Stimulated activated CD8-positive, alpha-beta memory T cell treated with anti-CD3 and anti-CD28 coated beads, Interleukin-12 subunit alpha, Interleukin-12 subunit beta, amount 100 ng/mL, for 24 hours (primary cell): ENCODE results near the gene SMC4.
"Not testable (repeated sequence)": the region's sequence is repeated elsewhere in the genome, so short reads cannot be mapped to it uniquely, and the experiment has no call there.

ENCODE experiments used
- DNase-seq: peaks from one replicate; pipeline ENCODE4 v3.0.0-alpha.2; 2020; ENCODE audit errors: extremely low read depth

Gene SMC4

DNA sequence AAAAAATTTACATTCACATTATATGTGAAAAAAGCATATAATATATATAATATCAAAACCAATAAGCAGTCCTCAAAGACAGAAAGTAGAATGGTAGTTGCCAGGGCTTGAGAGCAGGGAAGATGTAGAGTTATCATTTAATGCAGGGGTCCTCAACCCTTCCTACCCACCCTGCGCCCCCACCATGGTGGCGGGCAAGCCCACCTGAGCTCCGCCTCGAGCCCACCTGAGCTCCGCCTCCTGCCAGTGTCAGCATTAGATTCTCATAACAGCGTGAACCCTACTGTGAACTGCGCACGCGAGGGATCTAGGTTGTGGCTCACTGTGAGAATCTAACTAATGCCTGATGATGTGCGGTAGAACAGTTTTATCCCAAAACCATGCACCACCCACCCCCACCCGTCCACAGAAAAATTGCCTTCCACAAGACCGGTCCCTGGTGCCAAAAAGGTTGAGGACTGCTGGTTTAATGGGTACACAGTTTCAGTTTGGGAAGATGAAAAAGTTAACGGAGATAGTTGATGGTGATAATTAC lies 47.1 kb downstream of the SMC4 start:
- no peak for DNase-seq

DNA sequence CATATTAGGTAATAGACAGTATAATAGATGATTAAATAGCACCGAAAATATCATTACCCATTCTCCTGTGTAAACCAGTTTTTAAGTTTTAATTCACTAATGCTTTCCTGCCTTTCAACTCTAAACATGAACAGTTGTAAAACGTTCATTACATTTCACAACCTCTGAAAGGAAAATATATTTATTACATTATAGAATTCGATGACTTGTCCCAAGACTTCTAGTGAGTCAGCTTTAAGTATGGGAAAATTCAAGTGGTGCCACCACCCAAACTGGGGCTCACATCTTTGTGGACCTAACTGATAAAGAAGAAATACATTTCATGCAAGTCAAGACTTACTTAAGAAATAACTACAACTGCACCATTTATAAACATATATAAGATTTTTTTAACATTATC lies 48.1 kb downstream of the SMC4 start:
- no peak for DNase-seq

GRCh38 chr3:160448845-160449635 lies 49.6 kb downstream of the SMC4 start:
- DNase-seq = no peak

- DNase-seq = peak; percentile 89
These were observed 50.5 kb downstream of the SMC4 start, which contains the start of gene TRIM59 for GRCh38 chr3:160449636-160450598. Gene TRIM59 (minus strand): TSS chr3:160449786. CDS start chr3:160439183, 10,603 bp downstream.

DNA sequence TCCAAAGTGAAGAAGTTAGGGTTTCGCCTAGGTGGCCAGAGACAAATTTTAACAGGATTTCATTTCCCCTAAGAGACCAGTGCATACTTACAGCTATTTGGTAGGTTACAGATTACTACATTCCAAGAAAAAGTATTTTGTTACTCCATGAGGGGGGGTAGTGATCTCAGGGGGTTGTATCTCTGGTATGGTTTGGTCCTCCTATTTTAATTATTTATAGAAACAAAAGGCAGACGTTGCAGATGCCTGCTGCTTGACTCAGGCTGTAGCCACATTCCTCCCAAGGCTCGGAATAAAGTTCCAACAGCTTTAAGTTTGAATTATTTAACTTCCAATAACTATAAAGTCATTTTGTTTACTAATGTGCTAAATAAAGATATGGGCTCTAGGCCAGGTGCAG lies 51.4 kb downstream of the SMC4 start:
- no peak for DNase-seq

DNA sequence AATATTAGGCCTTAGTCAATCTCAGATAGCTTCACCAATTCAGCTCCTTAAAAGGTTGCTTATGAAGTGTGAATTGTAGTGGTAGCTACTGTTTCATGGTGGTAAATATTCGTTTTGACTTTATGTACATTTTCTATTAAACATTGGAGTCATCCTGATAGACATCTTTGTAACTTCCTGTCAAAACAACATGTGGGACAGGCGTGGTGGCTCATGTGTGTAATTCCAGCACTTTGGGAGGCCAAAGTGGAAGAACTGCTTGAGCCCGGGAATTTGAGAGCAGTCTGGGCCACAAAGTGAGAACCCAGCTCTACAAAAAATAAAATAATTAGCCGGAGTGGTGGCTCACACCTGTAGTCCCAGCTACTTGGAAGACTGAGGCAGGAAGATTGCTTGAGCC lies 52.2 kb downstream of the SMC4 start:
- DNase-seq = no peak

GRCh38 chr3:160452251-160452650 lies 52.8 kb downstream of the SMC4 start:
- DNase-seq = not testable (repeated sequence)

DNA sequence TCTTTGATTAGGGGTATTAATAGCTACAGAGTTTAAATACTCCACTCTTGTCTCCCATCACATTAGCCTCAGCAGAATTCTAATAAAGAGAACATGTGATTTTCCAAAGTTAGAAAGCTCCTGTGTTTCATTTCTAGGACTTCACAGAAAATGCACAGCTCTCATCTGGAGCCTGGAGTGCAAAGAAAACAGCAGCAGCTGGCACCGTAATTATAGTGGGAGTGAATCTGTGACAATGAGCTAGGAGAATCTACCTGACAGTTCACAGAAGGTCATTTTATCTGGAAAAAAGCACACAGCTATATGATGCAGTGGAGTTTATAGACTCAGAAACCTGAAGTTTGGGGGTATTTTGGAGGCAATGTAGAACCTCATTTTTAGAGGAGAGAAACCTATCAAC lies 55.5 kb downstream of the SMC4 start:
- no peak for DNase-seq

DNA sequence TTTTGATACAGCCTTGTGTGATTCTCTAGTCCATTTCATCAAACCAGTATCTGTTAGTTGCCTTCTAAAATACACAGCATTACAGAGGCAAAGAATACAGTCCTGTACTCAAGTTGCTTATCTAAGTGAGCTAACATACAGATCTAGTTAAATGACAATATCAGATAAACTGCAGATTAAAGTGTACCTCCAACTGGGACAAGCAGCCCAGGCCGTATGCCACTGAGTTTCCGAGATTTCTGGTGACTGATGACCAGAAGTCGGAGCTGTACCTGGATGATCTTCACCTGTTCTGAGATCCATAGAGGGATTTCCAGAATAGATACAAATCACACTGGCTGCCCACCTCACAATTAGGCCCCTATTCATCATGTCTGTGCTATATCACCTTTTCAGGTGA lies 56.4 kb downstream of the SMC4 start:
- DNase-seq = no peak

- no peak for DNase-seq
These were observed 58.7 kb downstream of the SMC4 start for GRCh38 chr3:160458151-160458550.

DNA sequence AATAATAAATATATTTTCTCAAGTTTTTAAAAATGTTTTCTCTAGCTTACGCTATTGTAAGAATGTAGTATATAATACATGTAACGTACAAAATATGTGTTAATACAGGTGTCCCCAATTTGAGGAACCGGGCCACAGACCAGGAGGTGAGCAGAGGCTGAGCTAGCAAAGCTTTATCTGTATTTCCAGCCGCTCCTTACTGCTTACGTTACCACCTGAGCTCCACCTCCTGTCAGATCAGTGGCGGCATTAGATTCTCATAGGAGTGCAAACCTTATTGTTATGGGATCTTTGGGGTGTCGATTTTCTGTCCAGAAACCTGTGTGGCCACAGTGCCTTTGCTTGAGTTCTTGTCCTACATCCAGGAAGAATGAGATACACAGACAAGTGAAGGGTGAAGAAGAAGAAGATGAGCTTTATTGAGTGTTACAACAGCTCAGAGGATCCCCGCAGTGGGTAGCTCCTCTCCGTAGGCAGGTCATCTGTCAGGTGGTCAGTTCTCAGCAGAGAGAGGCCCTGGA lies 60.1 kb downstream of the SMC4 start:
- DNase-seq = no peak

DNA sequence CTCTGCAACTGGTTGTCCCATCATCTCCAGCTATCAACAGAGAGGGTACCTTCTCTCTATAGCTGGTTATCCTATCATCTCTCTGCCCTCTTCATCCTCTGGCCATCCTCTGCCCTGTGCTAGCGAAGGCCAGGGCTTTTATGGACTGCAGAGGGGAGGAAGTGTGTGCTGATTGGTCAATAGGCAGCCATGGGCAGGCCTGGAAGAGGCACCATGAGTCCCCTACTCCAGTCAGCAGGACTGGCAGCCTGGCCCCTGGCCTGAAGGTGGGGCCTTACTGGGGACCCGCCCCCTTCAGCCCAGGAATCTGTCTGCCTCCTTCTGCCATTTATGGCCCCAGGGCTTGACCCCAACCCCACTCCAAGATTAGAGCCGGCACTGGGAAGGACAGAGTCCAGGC lies 60.6 kb downstream of the SMC4 start:
- no peak for DNase-seq

- DNase-seq = no peak
These were observed 64.9 kb downstream of the SMC4 start for GRCh38 chr3:160464321-160464720.

DNA sequence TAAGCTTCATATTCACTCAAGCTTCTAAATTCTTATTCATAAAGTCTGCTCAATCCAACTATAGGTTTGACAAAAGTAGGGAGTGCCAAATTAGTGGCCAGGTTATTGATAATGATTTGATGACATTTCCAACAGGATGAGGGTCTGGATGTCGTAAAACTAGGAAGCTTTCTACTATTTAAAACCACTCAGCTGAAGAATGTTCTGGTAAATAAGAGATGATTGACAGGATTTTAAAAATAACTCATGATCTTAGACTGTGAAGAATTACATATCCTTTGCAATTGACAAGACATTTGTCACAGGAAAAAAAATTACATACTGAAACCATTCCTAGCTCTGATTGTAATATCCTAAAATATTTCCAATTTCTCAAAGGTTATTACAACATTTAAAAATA lies 65.5 kb downstream of the SMC4 start:
- DNase-seq = no peak

DNA sequence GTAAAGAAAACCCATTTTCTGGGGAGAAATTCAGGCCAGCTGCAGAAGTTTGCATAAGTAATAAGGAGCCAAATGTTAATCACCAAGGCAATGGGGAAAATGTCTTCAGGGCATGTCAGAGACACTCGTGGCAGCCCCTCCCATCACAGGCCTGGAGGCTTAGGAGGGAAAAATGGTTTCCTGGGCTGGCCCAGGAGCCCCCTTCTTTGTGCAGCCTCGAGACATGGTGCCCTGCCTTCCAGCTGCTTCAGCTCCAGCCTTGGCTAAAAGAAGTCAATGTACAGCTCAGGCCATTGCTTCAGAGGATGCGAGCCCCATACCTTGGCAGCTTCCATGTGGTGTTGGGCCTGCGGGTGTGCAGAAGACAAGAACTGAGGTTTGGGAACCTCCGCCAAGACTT lies 70.7 kb downstream of the SMC4 start:
- DNase-seq = no peak

GRCh38 chr3:160471892-160472291 lies 72.4 kb downstream of the SMC4 start:
- no peak for DNase-seq

GRCh38 chr3:160472344-160472743 lies 72.9 kb downstream of the SMC4 start:
- DNase-seq = no peak

GRCh38 chr3:160473221-160473620 lies 73.8 kb downstream of the SMC4 start:
- DNase-seq = no peak

- no peak for DNase-seq
These were observed 74.5 kb downstream of the SMC4 start for GRCh38 chr3:160473978-160474377.

DNA sequence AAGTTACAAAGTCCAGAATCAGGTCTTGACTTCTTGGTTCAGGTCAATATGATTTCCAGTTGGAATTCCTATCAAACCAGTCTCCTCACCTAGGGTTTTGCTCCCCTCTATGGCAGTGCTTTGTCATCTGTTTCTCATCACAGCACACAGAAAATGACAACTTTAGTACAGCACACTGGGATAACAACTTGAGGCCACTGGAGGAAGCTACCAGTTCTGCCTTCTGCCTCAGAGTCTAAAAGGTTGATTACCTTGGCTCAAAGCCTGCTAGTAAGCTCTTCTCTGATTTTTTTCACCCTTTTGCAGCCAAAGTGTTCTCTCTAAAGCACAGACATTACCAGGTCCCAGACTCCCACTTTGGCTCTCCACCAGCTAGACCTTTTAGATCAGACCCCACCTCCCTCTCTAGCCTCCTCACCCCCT lies 75.0 kb downstream of the SMC4 start:
- DNase-seq = no peak

GRCh38 chr3:160475153-160475552 lies 75.7 kb downstream of the SMC4 start:
- no peak for DNase-seq

- DNase-seq = no peak
These were observed 76.4 kb downstream of the SMC4 start for GRCh38 chr3:160475884-160476283.
